GM18867 (cell line): ENCODE results near the gene SMCO3.
"Not testable (repeated sequence)": the region's sequence is repeated elsewhere in the genome, so short reads cannot be mapped to it uniquely, and the experiment has no call there.

Experiments
- ATAC-seq: cut with Tn5 transposase; IDR thresholded peaks from one replicate; pipeline ENCODE4 v1.9.1; 2021; ENCODE audit warnings: mild to moderate bottlenecking, moderate library complexity; ENCODE audit not compliant: unreplicated experiment

SMCO3 gene

DNA sequence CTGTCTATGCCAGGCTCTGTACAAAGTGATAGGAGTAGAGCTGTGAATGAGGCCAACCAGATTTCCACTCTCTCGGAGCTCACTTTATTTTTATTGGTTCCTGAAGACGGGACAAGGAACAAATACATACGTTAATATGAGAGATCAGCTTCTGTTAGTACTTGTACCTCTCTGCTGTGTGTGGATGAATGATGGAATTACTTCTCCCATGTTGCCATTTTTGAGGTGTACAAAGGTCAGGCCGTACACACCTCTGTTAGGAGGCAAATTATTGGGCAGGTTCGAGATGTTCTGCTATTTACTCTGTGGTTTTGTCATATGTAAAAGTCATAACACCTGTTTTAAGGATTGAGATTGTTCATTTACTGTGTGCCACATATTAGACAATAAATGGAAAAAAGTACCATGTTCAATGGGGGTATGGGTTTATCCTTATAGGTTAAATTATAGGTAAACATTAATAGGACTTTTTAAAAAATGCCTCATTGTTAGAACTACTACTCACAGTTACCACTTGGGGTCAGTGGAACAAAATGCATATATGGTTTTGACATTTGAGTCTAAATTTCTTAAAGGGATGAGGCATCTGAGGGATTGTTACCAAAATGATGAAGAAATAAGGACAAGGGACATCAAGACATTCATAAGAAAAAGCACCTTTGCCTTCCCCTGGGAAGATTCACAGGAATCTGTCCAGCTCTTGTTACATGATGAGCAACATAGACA, 37.6 kb downstream of the SMCO3 start:
- no peak for ATAC-seq

DNA sequence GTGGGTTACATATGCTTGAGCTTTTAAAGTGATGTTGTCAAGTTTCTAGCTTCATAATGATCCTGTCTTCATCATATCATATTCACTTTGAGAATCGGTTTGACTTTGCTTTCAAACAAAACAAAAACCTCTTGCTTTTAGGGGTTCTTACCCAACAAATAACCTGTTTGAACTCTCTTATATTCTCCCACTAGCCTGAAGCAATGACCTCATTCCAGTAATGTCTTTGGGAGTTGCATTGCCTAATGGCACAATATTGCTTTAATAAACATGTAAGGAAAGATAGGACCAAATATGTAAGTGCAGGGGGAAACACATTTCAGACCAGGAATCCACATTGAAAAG, 38.4 kb downstream of the SMCO3 start:
- ATAC-seq, result no peak

DNA sequence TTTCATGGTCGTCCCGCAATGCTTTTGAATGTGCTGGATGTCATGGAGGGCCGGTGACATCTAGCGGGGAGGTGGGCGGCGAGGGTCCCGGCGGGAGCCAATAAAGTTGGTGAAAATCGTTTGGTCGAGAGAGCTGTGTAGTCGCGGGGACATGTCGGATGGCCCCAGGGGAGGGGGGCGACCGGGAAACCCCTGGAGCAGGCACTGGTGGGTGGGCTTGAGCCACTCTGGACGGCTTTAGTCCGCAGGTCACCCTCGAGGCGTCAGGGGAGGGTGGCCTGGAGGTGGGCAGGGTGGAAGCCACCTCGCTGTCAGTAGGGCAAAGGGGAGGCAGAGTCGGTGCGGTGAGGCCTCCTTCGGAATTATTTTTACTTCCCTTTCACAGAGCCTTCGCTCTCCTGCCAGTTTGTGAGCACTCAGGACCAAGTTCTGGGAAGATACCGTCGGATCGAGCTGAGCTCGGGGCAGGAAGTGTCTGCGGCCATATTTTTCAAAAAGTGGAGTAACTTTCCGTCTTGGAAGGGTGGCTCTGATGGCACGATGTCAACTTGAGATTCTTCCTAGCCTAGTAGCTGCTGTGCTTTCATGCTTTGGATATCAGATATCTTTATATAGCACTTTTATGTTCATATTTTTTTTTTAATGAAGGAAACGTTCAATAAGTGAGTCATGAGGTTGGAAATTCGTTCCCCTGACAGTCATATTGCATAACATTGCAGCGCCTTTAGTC, 38.9 kb downstream of the SMCO3 start:
- ATAC-seq, result no peak

DNA sequence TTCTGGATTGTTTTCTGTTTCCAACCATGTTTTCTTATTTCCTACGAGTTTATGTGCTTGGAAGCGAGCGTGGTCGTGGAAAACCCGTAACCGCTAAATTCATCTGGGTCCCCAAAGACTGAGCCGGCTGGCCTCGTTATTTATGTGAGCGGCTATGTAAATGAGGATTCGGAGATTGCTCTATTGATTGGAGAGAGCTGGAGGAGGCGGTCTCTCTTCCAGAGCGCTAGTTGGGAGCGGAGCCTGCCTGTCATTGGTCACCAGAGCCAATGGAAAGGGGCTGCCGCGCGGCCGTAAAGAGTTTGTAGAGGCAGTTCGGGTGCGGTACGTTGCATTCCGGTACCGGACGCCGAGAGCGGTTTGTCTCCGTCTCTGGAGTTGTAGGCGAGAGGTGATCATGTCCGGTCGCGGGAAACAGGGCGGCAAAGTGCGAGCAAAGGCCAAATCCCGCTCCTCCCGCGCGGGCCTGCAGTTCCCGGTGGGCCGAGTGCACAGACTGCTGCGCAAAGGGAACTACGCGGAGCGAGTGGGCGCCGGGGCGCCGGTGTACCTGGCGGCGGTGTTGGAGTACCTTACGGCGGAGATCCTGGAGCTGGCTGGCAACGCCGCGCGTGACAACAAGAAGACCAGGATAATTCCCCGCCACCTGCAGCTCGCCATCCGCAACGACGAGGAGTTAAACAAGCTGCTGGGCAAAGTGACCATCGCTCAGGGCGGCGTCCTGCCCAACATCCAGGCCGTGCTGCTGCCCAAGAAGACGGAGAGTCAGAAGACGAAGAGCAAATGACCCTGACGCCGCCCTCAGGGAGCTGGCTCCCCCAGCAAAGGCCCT, 39.7 kb downstream of the SMCO3 start:
- ATAC-seq, result peak; percentile 61

DNA sequence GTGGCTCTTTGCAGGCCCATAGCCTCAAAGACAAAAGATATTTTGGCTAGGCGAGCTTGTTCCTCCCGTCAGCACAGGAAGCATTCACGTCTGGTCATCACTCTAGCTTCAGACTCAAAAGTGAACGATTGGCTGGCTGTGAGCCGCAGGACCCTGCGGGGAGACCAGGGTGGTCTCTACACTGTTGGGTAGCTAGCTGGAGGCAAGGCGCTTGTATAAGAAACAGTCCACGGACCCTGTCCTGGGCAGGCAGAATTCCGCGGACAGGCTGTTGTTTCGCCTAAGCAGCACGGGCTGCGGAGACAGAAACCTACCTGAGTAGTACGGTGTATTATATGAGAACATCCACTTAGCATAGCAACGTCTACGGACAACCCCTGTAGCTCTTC, 40.3 kb downstream of the SMCO3 start:
- ATAC-seq, result peak; percentile 18

DNA sequence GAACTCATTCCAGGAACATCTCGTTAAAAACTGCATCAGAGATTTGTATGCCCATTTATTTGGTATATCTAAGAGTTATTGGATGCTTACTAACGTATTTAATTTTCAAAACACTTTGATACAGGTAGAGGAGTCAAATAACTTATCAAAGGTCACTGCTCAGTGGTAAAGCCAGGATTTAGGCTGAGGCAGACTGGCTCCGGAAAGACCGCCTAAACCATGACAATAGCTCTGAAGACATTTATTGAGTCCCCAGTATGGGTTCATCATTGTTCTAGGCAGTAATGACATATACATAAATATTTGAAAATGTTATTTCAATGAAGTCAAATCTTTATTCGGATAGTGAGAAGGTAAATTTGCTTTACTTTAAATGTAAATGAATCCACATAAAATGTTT, 41.0 kb downstream of the SMCO3 start:
- ATAC-seq, result no peak

DNA sequence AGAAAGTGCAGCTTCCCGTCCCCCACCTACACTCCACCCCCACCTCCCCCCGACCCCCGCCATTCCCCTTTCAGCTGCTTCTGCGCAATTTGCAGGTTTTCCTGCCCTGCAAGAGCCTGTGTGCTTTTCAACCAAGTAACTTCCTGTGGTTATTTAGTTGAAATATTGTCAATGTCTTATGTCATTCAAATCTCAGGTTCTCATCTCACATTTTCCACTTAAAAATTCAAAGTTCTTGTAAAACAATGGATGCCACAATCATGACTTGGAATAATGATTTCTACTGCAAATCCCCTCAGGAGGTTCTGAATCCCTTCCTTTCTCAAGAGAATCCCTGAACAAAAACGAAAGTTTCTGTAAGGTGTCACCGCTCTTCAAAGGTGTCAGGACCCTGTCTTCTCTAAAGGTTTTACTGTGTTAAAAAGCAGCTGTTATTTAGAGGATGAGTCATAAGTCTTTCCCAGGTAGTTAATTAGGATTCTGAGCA, 42.3 kb downstream of the SMCO3 start:
- no peak for ATAC-seq

DNA sequence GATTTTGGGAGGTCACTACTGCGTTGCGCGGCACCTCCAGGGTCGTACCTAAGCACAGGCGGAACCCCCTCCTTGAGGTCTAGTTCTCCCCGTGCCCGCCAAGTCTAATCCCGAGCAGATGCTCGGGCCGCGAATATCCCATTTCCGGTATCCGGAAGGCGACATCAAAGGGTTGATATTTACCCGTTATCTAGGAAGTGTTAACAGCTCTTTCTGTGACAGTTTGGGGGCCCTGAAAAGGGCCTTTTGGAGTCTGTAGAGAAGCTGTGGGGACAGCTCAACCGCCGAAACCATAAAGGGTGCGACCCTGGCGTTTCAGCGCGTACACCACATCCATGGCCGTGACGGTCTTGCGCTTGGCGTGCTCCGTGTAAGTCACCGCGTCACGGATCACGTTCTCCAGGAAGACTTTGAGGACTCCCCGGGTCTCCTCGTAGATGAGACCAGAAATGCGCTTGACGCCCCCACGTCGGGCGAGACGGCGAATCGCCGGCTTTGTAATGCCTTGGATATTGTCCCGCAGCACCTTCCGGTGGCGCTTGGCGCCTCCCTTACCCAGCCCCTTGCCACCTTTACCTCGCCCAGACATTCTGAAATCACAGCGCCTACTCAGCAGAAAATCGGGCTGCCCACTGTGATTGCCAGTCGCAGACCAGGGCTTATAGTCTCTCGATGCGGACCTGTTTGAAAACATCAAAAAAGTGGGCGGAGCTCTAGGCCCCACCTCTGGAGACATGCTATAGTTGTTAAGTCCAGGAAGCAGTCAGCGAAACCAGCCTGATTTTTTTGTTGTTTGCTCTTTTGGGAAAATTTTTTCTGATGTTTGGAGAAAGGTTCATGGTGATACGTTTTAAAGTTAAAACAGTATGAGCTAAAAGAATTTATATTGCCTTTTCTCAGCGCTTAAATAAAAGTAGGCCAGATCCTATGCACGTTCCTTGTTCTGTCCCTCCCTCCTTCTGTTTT, 43.2 kb downstream of the SMCO3 start:
- peak; percentile 26 for ATAC-seq

DNA sequence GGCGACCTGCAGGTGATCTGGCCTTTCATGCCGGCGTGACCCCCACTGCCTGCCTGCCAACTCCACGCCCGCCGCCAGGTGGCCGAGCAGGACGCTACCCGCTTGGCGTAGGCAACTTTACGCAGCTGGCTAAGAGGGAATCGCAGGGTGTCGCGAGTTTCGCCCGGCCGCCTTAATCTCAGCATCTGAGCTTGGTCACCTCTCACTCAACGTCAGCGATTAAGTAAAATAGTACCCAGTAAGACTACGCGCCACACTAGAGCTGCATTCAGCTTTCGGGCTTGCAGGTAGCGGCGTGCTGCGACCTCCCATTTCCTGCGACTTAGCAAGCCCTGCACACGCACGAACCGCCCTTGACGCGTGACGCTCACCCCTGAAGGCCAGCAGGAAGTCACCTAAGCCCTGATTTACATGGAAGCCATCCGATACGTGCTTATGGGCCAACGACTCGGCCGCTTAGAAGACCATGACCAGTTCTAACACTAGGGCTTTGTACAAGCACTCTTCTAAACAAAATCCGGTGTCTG, 44.0 kb downstream of the SMCO3 start:
- ATAC-seq, result peak; percentile 39

DNA sequence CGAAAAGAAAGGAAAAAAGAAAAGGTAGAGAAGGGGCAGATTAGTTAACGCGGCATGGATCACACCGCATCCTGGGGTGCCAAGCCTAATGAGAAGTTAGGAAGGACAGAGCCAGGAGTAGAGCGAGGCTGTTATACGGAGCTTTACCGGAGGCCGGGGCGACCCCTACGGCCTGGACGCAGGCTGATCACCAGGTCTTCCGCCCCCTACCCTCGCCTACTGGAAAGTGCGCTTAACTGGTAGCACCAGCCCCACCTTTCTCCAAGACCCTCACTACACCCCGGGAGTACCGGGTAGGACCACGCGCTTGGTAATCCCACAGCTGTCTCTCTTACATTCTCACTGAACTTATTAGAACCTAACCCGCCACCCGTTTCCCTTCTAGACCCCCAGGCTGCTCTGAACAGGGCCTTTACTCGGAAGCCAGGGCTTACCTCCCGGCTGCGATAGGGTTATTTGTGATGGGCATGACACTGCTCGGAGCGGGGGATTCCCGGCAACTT, 44.5 kb downstream of the SMCO3 start:
- no peak for ATAC-seq

DNA sequence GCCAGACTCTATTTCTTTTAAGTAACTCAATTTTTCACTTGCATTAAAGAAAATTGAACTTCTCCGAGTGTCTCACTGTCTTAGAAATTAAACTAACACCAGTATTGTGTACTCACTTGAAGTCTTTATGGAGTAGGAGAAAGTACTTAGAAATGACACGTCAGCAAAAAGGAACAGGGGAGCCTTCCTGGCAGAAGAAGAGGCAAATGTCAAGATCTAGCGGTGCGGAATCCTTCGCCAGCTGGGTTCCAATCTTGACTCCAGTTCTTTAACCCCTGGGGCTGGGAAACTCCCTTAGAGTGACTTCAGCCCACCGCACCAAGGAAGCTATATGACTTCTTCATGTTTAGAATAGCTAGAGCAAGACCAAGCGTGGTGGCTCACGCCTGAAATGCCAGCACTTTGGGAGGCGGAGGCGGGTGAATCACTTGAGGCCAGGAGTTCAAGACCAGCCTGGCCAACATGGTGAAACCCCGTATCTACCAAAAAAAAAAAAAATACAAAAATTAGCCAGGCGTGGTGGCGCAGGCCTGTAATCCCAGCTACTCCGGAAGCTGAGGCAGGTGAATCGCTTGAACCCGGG, 45.1 kb downstream of the SMCO3 start:
- ATAC-seq, result no peak

DNA sequence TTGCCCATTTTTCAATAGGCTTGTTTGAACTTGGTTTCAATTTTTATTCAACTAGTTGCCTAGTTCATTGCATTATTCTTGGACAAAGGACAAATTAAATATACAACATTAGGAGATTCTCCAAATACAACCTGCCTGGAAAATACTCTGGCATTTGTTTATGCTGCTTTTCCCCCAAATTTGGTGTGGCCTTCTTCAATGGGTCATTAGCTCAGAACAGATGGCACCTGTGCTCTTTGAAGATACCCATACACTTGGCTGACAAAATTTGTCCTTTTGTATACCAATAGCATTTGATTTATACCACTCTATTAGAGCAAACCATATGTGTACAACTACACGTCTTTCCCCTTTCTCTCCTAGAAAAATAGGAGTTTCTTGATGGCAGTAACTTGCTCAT, 46.4 kb downstream of the SMCO3 start:
- ATAC-seq, result no peak

DNA sequence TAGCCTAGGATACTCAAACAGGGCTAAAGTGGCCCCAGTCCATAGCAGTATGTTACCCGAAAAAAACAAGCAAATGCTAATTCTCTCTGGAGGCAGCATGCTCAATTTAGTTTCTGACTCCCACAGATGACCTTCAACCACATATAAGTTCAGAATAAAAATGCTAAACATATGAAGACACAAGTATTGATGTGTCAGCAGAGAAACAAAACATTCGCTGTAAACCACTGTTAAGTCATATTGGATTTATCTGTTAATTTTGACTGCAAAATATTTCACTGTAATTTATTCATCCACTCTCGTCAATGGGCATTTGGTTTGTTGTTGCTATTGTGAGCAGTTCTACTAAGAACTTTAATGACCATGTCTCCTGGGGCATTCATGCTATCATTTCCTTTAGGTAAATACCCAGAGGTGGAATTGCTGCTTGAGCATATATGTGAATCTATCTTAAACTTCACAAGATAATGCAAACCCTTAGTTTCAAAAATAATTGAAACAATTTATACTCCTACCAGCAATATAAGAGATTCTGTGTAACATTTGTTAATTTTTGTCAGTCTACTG, 47.2 kb downstream of the SMCO3 start:
- no peak for ATAC-seq

DNA sequence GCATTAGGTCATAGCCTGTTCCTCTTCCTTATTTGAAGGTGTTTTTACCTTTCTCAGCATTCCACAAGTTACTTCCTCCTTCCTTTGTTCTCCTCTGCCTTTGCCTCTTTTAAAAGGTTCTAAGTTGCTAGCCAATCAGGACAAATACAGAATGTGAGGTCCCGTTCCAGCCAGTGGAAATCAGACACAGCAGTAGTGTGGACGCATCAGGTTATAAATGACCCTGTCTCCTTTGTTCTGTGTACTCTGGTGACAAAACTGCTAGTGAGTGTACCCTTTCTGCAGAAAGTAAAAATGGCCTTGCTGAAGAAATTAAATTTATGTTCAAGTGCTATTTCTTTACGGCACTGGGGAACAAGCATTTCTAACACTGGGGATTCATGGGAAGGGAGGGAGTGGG, 48.0 kb downstream of the SMCO3 start:
- not testable (repeated sequence) for ATAC-seq

DNA sequence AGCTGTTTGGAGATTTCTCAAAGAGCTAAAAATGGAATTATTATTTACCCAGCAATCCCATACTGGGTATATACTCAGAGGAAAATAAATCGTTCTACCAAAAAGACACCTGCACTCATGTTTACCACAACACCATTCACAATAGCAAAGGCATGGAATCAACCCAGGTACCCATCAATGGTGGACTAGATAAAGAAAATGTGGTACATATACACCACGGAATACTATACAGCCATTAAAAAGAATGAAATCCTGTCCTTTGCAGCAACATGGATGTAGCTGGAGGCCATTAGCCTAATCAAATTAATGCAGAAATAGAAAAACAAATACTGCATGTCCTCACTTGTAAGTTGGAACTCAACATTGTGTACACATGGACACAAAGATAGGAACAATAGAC, 48.6 kb downstream of the SMCO3 start:
- ATAC-seq, result no peak

DNA sequence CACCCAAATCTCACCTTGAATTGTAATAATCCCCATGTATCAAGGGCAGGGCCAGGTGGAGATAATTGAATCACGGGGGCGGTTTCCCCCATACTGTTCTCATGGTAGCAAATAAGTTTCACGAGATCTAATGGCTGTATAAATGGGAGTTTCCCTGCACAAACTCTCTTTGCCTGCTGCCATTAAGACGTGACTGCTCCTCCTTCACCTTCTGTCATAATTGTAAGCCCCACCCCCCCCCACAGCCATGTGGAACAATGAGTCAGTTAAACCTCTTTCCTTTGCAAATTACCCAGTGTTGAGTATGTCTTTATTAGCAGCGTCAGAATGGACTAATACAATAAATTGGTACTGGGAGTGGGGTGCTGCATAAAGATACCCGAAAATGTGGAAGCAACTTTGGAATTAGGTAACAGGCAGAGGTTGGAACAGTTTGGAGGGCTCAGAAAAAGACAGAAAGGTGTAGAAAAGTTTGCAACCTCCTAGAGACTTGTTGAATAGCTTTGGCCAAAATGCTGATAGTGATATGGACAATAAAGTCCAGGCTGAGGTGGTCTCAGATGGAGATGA, 54.2 kb downstream of the SMCO3 start:
- ATAC-seq, result not testable (repeated sequence)

DNA sequence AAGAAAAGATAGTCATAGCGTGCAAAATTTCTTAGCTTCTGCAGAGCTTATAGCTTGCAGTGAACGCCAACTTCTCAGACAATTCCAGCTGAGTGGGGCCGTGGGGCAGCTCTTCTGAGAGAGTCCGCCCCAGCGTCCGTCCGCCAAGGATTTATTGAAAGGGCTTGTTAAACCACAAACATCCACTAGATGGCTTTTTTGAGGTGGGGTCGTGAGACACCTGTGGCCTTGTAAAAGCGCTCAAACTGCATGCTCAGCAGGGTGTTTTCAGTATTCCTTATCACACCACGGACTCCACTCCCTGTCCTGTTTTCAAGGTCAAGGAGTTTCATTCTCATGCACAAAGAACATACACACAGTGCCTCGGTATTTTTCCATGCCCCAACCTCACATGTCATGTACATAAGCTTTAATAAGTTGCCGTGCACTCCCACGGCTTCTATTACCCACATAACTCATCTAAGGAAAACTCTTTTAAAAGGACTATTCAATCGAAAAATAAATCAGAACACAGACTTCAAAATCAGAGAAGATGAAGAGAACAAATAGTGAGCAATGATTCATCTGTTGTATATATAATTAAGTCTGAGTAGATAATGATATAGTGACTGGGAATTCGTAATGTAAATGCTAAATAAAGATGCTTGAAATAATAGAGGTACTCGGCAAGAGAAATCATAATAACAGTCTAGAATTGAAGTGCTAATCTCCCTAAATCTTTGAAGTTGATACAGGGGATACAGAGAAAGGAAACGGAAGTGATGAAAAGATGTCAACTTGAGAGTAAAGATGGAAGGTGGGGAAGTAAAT, 57.4 kb downstream of the SMCO3 start:
- ATAC-seq, result no peak
